Neural crest cell (in vitro differentiated cells): Measurements from ENCODE around the gene PDCD4. TPM values are rescaled to one million over a fixed set of nuclear protein-coding genes. Genes with fewer than 3 reads are reported as not detected.
A peak's percentile ranks its signal among the peaks of the same experiment; 100 is the strongest.

Experiments
- DNase-seq: peaks from one replicate; pipeline ENCODE4 v3.0.0; 2021; ENCODE audit warnings: low read depth, mixed read lengths, low spot score
- H3K27ac Mint-ChIP-seq: one replicate; pipeline ENCODE4 v1.8.0; 2021; ENCODE audit warnings: mild to moderate bottlenecking, mixed read lengths; ENCODE audit not compliant: unreplicated experiment
- H3K27me3 Mint-ChIP-seq: 2 replicates; pipeline ENCODE4 v1.8.0; 2021; ENCODE audit warnings: low read depth, mild to moderate bottlenecking, mixed read lengths
- H3K36me3 Mint-ChIP-seq: 2 replicates; pipeline ENCODE4 v1.8.0; 2021; ENCODE audit warnings: low read depth, mild to moderate bottlenecking, mixed read lengths
- H3K4me1 Mint-ChIP-seq: 2 replicates; pipeline ENCODE4 v1.8.0; 2021; ENCODE audit warnings: mixed read lengths
- H3K4me3 Mint-ChIP-seq: one replicate; pipeline ENCODE4 v1.8.0; 2021; ENCODE audit warnings: mild to moderate bottlenecking, mixed read lengths
- H3K9me3 Mint-ChIP-seq: 2 replicates; pipeline ENCODE4 v1.8.0; 2021; ENCODE audit warnings: mixed read lengths
- total RNA-seq: library from RNA; stranded (reverse); gene quantifications from 2 replicates; pipeline ENCODE4 v1.2.1, GENCODE V29; 2021
- TF ChIP-seq, protein P1 (sequence below): fragments of 200-600 bp; sonication (generic); conservative IDR thresholded peaks from 2 replicates; pipeline ENCODE4 v1.5.0; 2021; ENCODE audit warnings: antibody characterized with exemption, mild to moderate bottlenecking

PDCD4 gene
- total RNA-seq, 1 donor from 2014 or later, result 37.8 TPM

- Mint-ChIP-seq H3K4me3 (no peak overlapping the region), H3K27me3 (no peaks in the 10 kb centered on the region), H3K4me1 (peaks cover 49% of the 10 kb centered on the region), H3K9me3 (no peaks in the 10 kb centered on the region), H3K36me3 (no peaks in the 10 kb centered on the region), H3K27ac (no peak overlapping the region)
- no peak for DNase-seq
- TF ChIP-seq, protein P1, sequence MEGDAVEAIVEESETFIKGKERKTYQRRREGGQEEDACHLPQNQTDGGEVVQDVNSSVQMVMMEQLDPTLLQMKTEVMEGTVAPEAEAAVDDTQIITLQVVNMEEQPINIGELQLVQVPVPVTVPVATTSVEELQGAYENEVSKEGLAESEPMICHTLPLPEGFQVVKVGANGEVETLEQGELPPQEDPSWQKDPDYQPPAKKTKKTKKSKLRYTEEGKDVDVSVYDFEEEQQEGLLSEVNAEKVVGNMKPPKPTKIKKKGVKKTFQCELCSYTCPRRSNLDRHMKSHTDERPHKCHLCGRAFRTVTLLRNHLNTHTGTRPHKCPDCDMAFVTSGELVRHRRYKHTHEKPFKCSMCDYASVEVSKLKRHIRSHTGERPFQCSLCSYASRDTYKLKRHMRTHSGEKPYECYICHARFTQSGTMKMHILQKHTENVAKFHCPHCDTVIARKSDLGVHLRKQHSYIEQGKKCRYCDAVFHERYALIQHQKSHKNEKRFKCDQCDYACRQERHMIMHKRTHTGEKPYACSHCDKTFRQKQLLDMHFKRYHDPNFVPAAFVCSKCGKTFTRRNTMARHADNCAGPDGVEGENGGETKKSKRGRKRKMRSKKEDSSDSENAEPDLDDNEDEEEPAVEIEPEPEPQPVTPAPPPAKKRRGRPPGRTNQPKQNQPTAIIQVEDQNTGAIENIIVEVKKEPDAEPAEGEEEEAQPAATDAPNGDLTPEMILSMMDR, result no peak
Measured at GRCh38 chr10:110862961-110863360, 8.8 kb upstream of the PDCD4 start.

GRCh38 chr10:110863361-110863760 lies 8.4 kb upstream of the PDCD4 start:
- H3K36me3 Mint-ChIP-seq, result no peaks in the 10 kb centered on the region
- DNase-seq, result no peak
- H3K27ac Mint-ChIP-seq, result no peak overlapping the region
- peaks cover 45% of the 10 kb centered on the region for H3K4me1 Mint-ChIP-seq
- TF ChIP-seq, protein P1, result no peak
- no peak overlapping the region for H3K4me3 Mint-ChIP-seq
- H3K27me3 Mint-ChIP-seq, result no peaks in the 10 kb centered on the region
- no peaks in the 10 kb centered on the region for H3K9me3 Mint-ChIP-seq

DNA sequence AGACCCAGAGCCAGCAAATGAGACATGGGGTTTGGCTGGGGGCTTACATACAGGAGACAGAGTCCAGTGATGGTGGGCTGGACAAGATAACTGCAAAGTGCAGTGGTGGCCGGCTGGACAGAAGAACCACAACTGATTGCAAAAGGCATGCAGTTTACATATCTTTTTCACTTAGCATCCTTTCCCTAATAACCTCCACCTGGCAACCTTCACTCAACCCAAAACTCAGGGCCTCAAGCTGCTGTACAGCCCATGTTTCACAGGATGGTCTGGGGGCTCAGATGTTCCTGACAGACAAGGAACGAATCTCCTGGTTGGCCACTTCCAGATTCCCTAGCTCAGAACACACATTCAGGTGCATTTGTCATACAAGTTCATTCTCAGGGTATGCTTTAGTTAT lies 7.8 kb upstream of the PDCD4 start:
- Mint-ChIP-seq H3K27me3 (no peaks in the 10 kb centered on the region), H3K9me3 (no peaks in the 10 kb centered on the region), H3K36me3 (no peaks in the 10 kb centered on the region), H3K4me3 (no peak overlapping the region), H3K27ac (no peak overlapping the region), H3K4me1 (peaks cover 42% of the 10 kb centered on the region)
- TF ChIP-seq, protein P1, result no peak
- DNase-seq, result no peak

- Mint-ChIP-seq H3K4me3 (no peak overlapping the region), H3K9me3 (no peaks in the 10 kb centered on the region), H3K27me3 (no peaks in the 10 kb centered on the region), H3K4me1 (peaks cover 42% of the 10 kb centered on the region), H3K36me3 (no peaks in the 10 kb centered on the region), H3K27ac (peak overlapping the region; percentile 76)
- DNase-seq, result no peak
- TF ChIP-seq, protein P1, result no peak
Measured at GRCh38 chr10:110864662-110865140, 7.0 kb upstream of the PDCD4 start.

- Mint-ChIP-seq H3K9me3 (no peaks in the 10 kb centered on the region), H3K4me3 (no peak overlapping the region), H3K27me3 (no peaks in the 10 kb centered on the region), H3K4me1 (peaks cover 36% of the 10 kb centered on the region), H3K36me3 (no peaks in the 10 kb centered on the region), H3K27ac (no peak overlapping the region)
- TF ChIP-seq, protein P1, result no peak
- DNase-seq, result no peak
Measured at GRCh38 chr10:110865186-110865808, 6.4 kb upstream of the PDCD4 start.
